T-helper 9 cell (primary cell): ENCODE measurements around the gene UBXN11.
"Not testable (repeated sequence)": the region's sequence is repeated elsewhere in the genome, so short reads cannot be mapped to it uniquely, and the experiment has no call there.

ENCODE experiments used
- DNase-seq: peaks from one replicate; pipeline ENCODE4 v3.0.0-alpha.2; 2020

The UBXN11 gene

DNA sequence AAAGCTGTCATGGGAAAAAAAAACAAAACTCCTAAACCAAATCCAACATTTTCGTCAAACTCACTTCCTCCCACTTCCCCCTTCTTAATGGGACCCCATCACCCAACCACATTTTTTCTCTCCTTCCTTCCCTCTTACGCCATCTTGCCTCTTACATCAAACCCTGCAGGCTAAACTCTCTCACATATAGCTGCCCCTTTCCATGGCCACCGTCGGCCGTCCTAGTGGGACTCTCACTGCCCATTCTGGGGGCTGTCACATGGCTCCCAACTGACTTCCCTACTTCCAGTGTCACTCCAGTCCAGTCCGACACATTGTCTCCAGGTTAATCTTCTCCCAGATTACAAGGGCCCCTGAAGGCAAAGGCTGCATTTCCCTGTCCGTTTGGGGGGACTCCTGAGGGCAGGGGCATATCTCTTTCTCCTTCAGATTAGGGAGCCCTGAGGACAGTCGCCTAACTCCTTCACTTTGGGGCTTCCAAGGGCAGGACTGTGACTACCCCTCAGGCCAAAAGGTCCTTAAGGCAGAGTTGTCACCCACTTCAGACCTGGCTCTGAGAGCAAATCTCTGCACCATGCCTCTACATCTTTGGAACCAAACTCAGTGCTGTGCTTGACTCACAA lies 658 bp downstream of the UBXN11 start:
- no peak for DNase-seq

GRCh38 chr1:26302733-26303405 lies 3.6 kb downstream of the UBXN11 start:
- DNase-seq: no peak

- DNase-seq: no peak
These were observed 5.7 kb downstream of the UBXN11 start for GRCh38 chr1:26300578-26301275.

DNA sequence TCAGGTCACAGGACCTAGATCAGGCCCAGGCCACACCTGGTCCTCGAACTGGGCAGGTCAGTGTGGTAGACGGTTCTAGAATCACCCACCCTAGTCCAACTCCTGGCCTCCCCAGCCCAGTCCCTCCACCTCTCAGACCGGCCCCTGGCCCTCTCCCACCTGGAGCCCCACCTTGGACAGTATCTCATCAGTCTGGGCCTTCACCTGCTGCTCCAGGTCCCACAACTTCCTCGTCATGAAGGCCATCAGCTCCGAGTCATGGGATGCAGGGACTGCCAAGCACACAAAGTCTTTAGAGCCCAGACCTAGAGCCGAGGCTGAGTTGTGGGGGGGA lies 8.7 kb downstream of the UBXN11 start:
- no peak for DNase-seq

- DNase-seq: no peak
These were observed 9.2 kb downstream of the UBXN11 start for GRCh38 chr1:26297057-26297790.

DNA sequence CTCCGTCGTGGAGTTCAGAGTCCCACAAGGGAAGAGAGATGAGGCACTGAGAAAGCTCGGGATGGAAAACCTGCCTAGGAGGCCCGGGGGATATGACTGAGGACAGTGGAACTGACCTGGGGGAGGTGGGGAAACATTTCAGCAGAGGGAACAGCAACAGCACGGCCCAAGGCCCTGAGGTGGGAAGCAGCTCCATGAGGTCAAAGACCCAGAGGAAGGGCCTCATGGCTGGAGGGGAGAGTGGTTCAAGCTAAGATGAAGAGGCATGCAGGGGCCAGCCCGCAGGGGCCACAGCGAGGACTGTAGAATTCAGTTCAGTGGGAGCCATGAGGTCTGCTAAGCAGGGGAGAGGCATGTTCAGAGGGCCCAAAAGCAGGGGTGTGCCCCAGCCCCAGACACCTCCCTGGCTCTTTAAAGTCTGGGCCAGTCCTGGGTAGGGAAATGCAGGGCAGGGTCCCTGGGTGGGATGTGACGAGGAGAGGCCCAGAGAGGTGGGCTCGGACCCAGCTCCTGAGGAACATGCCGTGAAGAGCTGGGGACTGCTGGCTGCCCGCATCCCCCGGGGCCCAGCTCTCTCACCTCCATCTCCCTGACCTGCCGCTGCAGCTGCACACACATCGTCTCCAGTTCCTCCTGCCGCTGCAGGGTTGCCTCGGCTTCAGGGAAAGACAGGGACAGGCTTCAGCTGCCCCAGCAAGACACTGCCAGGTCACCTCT lies 9.9 kb downstream of the UBXN11 start:
- no peak for DNase-seq

- DNase-seq: no peak
These were observed 11.0 kb downstream of the UBXN11 start for GRCh38 chr1:26295194-26296138.

- DNase-seq: no peak
These were observed 12.4 kb downstream of the UBXN11 start for GRCh38 chr1:26293911-26294463.

DNA sequence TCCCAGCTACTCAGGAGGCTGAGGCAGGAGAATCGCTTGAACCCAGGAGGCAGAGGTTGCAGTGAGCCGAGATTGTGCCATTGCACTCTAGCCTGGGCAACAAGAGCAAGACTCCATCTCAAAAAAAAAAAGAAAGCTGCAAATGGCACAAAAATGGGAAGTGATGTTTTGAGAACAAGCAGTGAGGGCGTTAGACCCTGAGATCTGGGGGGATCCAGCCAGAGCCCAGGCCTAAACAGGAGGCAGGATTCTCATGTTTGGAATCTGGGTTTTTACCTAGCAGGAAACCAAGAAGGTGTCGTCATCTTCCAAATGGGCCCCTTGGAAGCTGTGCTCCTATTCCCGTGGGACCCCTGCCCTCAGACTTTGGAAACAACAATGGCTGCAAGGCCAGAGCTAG lies 13.7 kb downstream of the UBXN11 start:
- not testable (repeated sequence) for DNase-seq

GRCh38 chr1:26291939-26292338 lies 14.5 kb downstream of the UBXN11 start:
- no peak for DNase-seq

DNA sequence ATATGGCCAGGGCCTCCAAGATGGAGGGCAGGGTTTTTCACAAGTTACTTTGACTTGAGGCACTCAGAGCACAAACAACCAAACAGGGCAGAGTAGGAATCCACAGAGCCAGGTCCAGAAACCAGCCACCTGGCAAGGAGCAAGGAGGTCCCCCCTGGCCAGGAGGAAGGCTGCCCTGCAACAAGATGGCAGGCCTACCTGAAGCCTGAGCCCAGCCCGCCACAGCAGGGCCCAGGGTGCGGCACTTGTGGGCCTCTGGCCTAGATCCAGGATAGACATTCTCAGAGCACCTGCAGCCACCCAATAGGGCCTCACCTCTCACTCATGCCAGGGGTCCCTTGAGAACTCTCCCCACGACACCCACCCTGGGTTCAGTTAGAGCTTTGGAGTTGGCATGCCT lies 15.0 kb downstream of the UBXN11 start:
- DNase-seq: no peak

- no peak for DNase-seq
These were observed 15.6 kb downstream of the UBXN11 start for GRCh38 chr1:26290882-26291261.

GRCh38 chr1:26290122-26290881 lies 16.1 kb downstream of the UBXN11 start:
- no peak for DNase-seq

- no peak for DNase-seq
These were observed 17.0 kb downstream of the UBXN11 start for GRCh38 chr1:26289158-26290059.

DNA sequence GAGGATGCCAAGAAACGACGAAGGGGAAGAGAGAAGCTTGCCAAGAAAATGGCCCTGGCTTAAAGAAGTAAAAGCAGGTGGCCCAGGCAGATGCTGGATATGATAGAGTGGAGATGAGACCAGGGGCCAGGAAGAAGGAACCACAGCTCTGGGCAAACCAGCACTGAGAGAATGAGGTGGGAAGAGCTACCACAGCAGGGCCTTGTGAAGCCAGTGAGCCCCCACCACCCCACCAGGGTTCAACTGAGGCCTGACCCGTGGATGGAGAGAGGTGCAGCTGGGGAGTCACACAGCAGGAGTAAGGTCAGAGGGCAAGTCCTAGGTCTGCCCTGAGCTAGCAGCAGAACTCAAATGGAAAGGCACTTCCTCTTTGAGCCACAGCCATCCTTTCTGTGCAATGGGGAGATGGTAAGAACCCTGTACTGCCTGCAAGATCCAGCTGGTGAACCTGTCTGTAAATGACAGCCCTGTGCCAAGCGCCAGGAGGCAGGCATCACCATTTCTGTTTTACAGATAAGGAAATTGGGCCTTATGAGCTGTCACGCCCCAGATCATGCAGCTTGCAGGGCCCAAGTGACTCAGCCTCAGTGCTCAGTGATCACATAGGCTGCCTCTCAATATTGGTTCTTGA lies 18.0 kb downstream of the UBXN11 start:
- DNase-seq: peak; percentile 34

DNA sequence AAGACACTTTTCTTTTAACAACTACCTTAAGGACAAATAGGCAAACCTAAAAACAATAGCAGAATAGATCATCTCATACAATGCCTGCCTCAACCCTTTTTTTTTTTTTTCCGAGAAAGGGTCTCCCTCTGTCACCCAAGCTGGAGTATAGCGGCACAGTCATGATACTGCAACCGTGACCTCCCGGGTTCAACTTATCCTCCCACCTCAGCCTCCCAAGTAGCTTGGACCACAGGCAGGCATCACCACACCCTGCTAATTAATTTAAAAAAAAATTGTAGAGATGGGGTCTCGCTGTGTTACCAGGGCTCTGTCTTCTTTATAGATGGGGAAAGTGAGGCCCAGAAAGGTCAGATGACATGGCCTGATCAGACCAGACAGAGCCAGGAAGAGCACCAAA lies 18.6 kb downstream of the UBXN11 start:
- DNase-seq: no peak

DNA sequence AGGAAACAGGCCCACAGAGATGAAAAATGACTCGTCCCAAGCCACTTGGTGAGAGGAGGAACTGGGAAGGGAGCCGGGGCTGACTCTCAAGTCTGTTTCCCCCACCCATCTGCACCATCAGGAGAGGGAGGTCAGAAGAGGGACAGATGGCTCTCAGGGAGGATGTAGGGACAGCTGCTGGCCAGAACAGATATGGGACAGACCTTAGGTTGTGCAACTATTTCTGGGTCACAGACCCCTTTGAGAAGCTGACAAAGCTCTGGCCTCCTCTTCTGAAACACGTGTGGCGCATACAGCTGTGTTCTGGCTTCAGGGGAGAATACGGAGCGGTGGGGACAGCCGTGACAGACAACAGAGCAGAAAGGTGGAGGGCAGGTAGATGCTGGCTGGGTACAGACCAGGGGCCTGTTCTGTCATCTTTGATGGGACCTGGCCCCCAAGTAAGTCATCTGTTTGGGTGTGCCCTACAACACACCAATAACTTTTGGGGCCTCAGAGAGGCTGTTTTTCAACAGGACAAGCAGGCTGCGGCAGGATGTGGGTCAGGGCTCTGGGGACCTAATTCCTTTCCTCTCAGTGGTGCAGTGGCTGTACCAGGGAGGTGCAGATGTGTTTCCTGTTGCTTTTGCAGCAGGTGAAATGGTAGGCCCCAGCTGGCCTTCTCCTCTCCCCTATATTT lies 19.3 kb downstream of the UBXN11 start:
- peak; percentile 61 for DNase-seq

- no peak for DNase-seq
These were observed 20.4 kb downstream of the UBXN11 start for GRCh38 chr1:26286064-26286416.
